Measurements from ENCODE around the gene ARL4D. TPM values are rescaled to one million over a fixed set of nuclear protein-coding genes. Genes with fewer than 3 reads are reported as not detected.
A peak's percentile ranks its signal among the peaks of the same experiment; 100 is the strongest.

Gene ARL4D
- total RNA-seq, 1 experiment from 2014 or later = 19.9 TPM

DNA sequence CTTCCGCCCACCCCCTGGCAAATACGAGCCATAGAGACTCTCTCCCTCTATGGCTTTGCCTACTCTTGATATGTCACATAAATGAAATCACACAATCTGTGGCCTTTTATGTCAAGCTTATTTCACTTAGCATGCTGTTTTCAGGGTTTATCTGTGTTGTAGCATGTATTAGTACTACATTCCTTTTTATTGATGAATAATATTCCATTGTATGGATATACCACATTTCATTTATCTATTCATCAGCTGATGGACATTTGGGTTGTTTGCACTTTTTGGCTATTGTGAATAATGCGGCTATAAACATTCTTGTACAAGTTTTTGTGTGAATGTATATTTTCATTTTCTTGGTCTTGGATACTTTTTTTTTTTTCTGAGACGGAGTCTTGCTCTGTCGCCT is 48.0 kb downstream of the ARL4D start:
- Histone ChIP-seq H3K9me3 (no peaks in the 10 kb centered on the region), H3K4me1 (peaks cover 28% of the 10 kb centered on the region), H3K27me3 (replicated peaks; ENCODE audit: control insufficient read depth, insufficient read depth, low read length) (no peaks in the 10 kb centered on the region), H3K4me3 (ENCODE audit: low read depth, low read length) (no peak overlapping the region), H3K36me3 (ENCODE audit: control insufficient read depth, insufficient read depth, low read length) (no peaks in the 10 kb centered on the region)
- intact Hi-C loops (cut with micrococcal nuclease; ENCODE audit: unreplicated experiment) = no loop called here
- no peaks in the 10 kb centered on the region for H3K36me3 Mint-ChIP-seq (ENCODE audit: insufficient read depth, unreplicated experiment)
- peaks cover 23% of the 10 kb centered on the region for H3K4me1 Mint-ChIP-seq (ENCODE audit: low read depth, unreplicated experiment)
- no peaks in the 10 kb centered on the region for H3K9me3 Mint-ChIP-seq (ENCODE audit: unreplicated experiment)
- ChIA-PET CTCF (interaction anchor here (0.6 kb wide), 1 partner anchor 32 kb away, joined by 4 read pairs; no protein-coding TSS in a partner anchor), POLR2A (no interaction called here)
- no peaks in the 10 kb centered on the region for H3K27me3 Mint-ChIP-seq (ENCODE audit: insufficient read depth, unreplicated experiment)
- no peak for DNase-seq
- H3K4me3 Mint-ChIP-seq (ENCODE audit: unreplicated experiment) = no peak overlapping the region
- no peak overlapping the region for H3K27ac Mint-ChIP-seq (ENCODE audit: unreplicated experiment)
- TF ChIP-seq, protein P1, sequence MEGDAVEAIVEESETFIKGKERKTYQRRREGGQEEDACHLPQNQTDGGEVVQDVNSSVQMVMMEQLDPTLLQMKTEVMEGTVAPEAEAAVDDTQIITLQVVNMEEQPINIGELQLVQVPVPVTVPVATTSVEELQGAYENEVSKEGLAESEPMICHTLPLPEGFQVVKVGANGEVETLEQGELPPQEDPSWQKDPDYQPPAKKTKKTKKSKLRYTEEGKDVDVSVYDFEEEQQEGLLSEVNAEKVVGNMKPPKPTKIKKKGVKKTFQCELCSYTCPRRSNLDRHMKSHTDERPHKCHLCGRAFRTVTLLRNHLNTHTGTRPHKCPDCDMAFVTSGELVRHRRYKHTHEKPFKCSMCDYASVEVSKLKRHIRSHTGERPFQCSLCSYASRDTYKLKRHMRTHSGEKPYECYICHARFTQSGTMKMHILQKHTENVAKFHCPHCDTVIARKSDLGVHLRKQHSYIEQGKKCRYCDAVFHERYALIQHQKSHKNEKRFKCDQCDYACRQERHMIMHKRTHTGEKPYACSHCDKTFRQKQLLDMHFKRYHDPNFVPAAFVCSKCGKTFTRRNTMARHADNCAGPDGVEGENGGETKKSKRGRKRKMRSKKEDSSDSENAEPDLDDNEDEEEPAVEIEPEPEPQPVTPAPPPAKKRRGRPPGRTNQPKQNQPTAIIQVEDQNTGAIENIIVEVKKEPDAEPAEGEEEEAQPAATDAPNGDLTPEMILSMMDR (IDR thresholded peaks at IDR 0.05; ENCODE audit: insufficient read depth in 1 of 2, low read depth in 1 of 2, low read length in 1 of 2, severe bottlenecking in 1 of 2, unreplicated experiment in 1 of 2) = no peak
- BruUV-seq (replicated peaks) = no TSS peak

DNA sequence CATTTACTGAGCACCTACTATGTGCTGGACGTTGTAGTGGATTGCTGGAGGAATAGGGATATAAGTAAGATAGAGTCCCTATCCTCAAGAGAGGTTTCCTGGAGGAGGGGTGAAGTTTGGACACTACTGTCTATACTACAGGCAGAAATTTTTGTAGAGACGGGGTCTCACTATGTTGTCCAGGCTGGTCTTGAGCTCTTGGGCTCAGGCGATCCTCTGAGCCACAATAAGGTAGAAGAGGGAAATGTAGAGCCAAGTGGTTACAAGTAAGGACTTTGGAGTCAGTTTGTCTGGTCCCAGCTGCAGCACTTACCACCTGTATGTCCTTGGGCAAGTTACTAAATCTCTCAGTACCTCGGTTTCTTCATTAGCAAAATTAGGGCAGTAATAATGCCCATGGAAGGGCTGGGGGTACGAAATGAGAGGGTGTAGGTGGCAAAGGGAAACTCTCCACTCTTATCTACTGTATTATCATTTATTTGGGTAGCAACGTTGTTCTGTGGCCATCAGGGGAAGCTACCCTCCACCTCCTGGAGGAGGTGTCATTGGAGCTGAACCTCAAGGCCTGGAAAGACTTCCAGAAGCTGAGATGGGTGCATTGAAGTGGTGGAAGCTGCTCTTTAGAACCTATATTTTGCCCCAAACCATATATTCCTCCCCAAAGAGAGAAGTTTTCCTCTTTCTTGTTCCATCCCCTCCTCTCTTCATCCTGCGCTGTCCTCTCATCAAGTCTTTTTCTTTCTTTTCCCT is 50.1 kb downstream of the ARL4D start:
- Histone ChIP-seq H3K4me3 (ENCODE audit: low read depth, low read length) (no peak overlapping the region), H3K27me3 (replicated peaks; ENCODE audit: control insufficient read depth, insufficient read depth, low read length) (no peaks in the 10 kb centered on the region), H3K36me3 (ENCODE audit: control insufficient read depth, insufficient read depth, low read length) (no peaks in the 10 kb centered on the region), H3K9me3 (no peaks in the 10 kb centered on the region), H3K4me1 (peaks cover 23% of the 10 kb centered on the region)
- POLR2A ChIA-PET = interaction anchor here (0.7 to 1.3 kb wide), 5 partner anchors 17 to 88 kb away, joined by 3 to 9 read pairs (median 5); partner anchors contain the start of genes ARL4D and DHX8
- no peak for DNase-seq
- TF ChIP-seq, protein P1 (IDR thresholded peaks at IDR 0.05; ENCODE audit: insufficient read depth in 1 of 2, low read depth in 1 of 2, low read length in 1 of 2, severe bottlenecking in 1 of 2, unreplicated experiment in 1 of 2) = no peak
- Mint-ChIP-seq H3K4me3 (ENCODE audit: unreplicated experiment) (no peak overlapping the region), H3K36me3 (ENCODE audit: insufficient read depth, unreplicated experiment) (no peaks in the 10 kb centered on the region), H3K27ac (ENCODE audit: unreplicated experiment) (peak overlapping the region; percentile 32), H3K9me3 (ENCODE audit: unreplicated experiment) (no peaks in the 10 kb centered on the region), H3K4me1 (ENCODE audit: low read depth, unreplicated experiment) (peaks cover 20% of the 10 kb centered on the region), H3K27me3 (ENCODE audit: insufficient read depth, unreplicated experiment) (no peaks in the 10 kb centered on the region)
- CTCF ChIA-PET = interaction anchor here (1.0 to 2.1 kb wide), 2 partner anchors 22 to 35 kb away, joined by 4 to 15 read pairs; partner anchors contain the start of gene DHX8
- no TSS peak for BruUV-seq (replicated peaks)
- intact Hi-C loops (cut with micrococcal nuclease; ENCODE audit: unreplicated experiment) = no loop called here

DNA sequence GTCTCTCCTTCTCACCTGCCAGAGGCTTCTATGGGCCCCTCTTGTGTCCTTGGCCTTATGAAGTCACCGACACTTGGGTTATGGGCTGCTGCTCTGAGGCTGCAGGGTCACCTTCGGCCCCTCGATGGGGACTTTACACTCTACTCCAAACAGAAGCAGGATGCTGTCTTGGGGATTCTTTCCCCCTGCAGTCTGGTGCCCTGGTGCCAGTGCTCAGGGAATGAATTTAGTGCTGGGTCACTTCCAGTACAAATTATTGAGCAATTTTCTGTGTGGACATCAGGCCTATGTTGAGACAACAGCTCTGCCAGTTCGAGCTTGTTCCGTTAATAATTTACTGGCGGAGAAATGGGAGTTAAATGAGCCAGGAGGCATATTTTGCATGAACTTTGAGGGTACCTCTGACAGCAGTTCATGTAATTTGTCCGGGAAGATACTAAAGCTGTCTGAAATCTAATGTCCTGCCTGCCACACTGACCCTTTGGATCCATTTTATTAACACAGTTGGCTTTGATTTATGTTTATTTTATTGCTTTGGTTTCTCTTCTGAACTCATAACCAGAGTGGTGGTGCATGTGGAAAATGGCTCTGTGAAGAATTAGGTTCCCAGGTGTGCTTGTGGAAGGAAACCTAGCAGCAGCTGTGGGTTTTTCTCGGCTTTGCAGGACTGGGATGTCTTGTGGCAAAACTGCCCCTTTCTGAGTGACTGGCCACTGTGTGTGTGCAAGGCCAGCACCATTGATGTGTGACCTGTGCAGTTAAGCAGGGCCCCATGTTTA is 50.9 kb downstream of the ARL4D start:
- DNase-seq = peak; percentile 48 to 60
- peak overlapping the region; percentile 13 for H3K27ac Mint-ChIP-seq (ENCODE audit: unreplicated experiment)
- BruUV-seq (replicated peaks) = no TSS peak
- intact Hi-C loops (cut with micrococcal nuclease; ENCODE audit: unreplicated experiment) = no loop called here
- H3K9me3 Mint-ChIP-seq (ENCODE audit: unreplicated experiment) = no peaks in the 10 kb centered on the region
- no peaks in the 10 kb centered on the region for H3K27me3 Mint-ChIP-seq (ENCODE audit: insufficient read depth, unreplicated experiment)
- CTCF ChIA-PET = interaction anchor here (1.0 to 2.1 kb wide), 2 partner anchors 21 to 34 kb away, joined by 4 to 15 read pairs; partner anchors contain the start of gene DHX8
- H3K4me3 ChIP-seq (ENCODE audit: low read depth, low read length) = no peak overlapping the region
- POLR2A ChIA-PET = interaction anchor here (0.7 to 1.3 kb wide), 6 partner anchors 16 to 124 kb away, joined by 3 to 9 read pairs (median 4); partner anchors contain the start of genes ARL4D and DHX8
- H3K4me1 ChIP-seq = peaks cover 16% of the 10 kb centered on the region
- TF ChIP-seq, protein P1 (IDR thresholded peaks at IDR 0.05; ENCODE audit: insufficient read depth in 1 of 2, low read depth in 1 of 2, low read length in 1 of 2, severe bottlenecking in 1 of 2, unreplicated experiment in 1 of 2) = no peak
- H3K4me1 Mint-ChIP-seq (ENCODE audit: low read depth, unreplicated experiment) = peaks cover 13% of the 10 kb centered on the region
- no peaks in the 10 kb centered on the region for H3K27me3 ChIP-seq (replicated peaks; ENCODE audit: control insufficient read depth, insufficient read depth, low read length)
- no peak overlapping the region for H3K4me3 Mint-ChIP-seq (ENCODE audit: unreplicated experiment)
- no peaks in the 10 kb centered on the region for H3K36me3 ChIP-seq (ENCODE audit: control insufficient read depth, insufficient read depth, low read length)
- no peaks in the 10 kb centered on the region for H3K36me3 Mint-ChIP-seq (ENCODE audit: insufficient read depth, unreplicated experiment)
- no peaks in the 10 kb centered on the region for H3K9me3 ChIP-seq

All from Caco-2 (cell line).